GM19372 (cell line): ENCODE data around the gene HSPA12B.
A peak's percentile ranks its signal among the peaks of the same experiment; 100 is the strongest.
"Not testable (repeated sequence)": the region's sequence is repeated elsewhere in the genome, so short reads cannot be mapped to it uniquely, and the experiment has no call there.

ENCODE experiments used
- ATAC-seq: cut with Tn5 transposase; IDR thresholded peaks from one replicate; pipeline ENCODE4 v1.9.1; 2021; ENCODE audit warnings: mild to moderate bottlenecking, low read depth, moderate library complexity; ENCODE audit not compliant: unreplicated experiment

HSPA12B gene

GRCh38 chr20:3783511-3784195 is 51.2 kb downstream of the HSPA12B start:
- no peak for ATAC-seq

- no peak for ATAC-seq
Measured at GRCh38 chr20:3784216-3784853, 51.9 kb downstream of the HSPA12B start.

GRCh38 chr20:3784863-3785239 is 52.4 kb downstream of the HSPA12B start:
- no peak for ATAC-seq

- ATAC-seq, result no peak
Measured at GRCh38 chr20:3785240-3786125, 53.0 kb downstream of the HSPA12B start.

- ATAC-seq, result peak; percentile 33
Measured at GRCh38 chr20:3786126-3786484, 53.6 kb downstream of the HSPA12B start.

- ATAC-seq, result peak; percentile 79
Measured at GRCh38 chr20:3786665-3787323, 54.3 kb downstream of the HSPA12B start, which contains the start of gene CENPB. Gene CENPB, minus strand, starts transcription at chr20:3786740. Its CDS starts 257 bp downstream, at chr20:3786483.

GRCh38 chr20:3787324-3788014 is 55.0 kb downstream of the HSPA12B start:
- ATAC-seq, result no peak

- ATAC-seq, result no peak
Measured at GRCh38 chr20:3788685-3789155, 56.2 kb downstream of the HSPA12B start.

- not testable (repeated sequence) for ATAC-seq
Measured at GRCh38 chr20:3789201-3789600, 56.7 kb downstream of the HSPA12B start.

GRCh38 chr20:3794168-3794567 is 61.7 kb downstream of the HSPA12B start:
- ATAC-seq, result not testable (repeated sequence)

GRCh38 chr20:3794701-3795420 is 62.4 kb downstream of the HSPA12B start:
- ATAC-seq, result no peak

- ATAC-seq, result peak; percentile 71
Measured at GRCh38 chr20:3795511-3796468, 63.3 kb downstream of the HSPA12B start, which contains the start of gene CDC25B. Gene CDC25B, plus strand, starts transcription at chr20:3796310. Its CDS starts 222 bp downstream, at chr20:3796532.

GRCh38 chr20:3796477-3797225 is 64.2 kb downstream of the HSPA12B start:
- ATAC-seq, result no peak

- no peak for ATAC-seq
Measured at GRCh38 chr20:3797226-3797545, 64.7 kb downstream of the HSPA12B start.

GRCh38 chr20:3797592-3798372 is 65.3 kb downstream of the HSPA12B start:
- no peak for ATAC-seq

- ATAC-seq, result no peak
Measured at GRCh38 chr20:3798373-3798768, 65.9 kb downstream of the HSPA12B start.

GRCh38 chr20:3798908-3799248 is 66.4 kb downstream of the HSPA12B start:
- ATAC-seq, result no peak
